Breast epithelium (tissue), 3 donors: Measurements from ENCODE around the gene RASL10B.

Experiments
- POLR2A ChIP-seq: fragments of 450-650 bp; IDR thresholded peaks from one replicate; pipeline ENCODE4 v1.6.1; 2016; ENCODE audit warnings: antibody characterized with exemption, mild to moderate bottlenecking, moderate library complexity
- POLR2AphosphoS5 ChIP-seq, 3 donors: sonication (generic); formaldehyde crosslinking; IDR thresholded peaks; one replicate each; pipeline ENCODE4 v1.6.1; 2017; ENCODE audit warnings: antibody characterized with exemption in 3 of 3
- TF ChIP-seq, protein P1 (sequence below), 3 donors: fragments of 450-650 bp; IDR thresholded peaks; one replicate each; pipeline ENCODE4 v1.5.1; 2016 to 2017; ENCODE audit warnings: antibody characterized with exemption in 3 of 3, mild to moderate bottlenecking in 3 of 3, moderate library complexity in 3 of 3

DNA sequence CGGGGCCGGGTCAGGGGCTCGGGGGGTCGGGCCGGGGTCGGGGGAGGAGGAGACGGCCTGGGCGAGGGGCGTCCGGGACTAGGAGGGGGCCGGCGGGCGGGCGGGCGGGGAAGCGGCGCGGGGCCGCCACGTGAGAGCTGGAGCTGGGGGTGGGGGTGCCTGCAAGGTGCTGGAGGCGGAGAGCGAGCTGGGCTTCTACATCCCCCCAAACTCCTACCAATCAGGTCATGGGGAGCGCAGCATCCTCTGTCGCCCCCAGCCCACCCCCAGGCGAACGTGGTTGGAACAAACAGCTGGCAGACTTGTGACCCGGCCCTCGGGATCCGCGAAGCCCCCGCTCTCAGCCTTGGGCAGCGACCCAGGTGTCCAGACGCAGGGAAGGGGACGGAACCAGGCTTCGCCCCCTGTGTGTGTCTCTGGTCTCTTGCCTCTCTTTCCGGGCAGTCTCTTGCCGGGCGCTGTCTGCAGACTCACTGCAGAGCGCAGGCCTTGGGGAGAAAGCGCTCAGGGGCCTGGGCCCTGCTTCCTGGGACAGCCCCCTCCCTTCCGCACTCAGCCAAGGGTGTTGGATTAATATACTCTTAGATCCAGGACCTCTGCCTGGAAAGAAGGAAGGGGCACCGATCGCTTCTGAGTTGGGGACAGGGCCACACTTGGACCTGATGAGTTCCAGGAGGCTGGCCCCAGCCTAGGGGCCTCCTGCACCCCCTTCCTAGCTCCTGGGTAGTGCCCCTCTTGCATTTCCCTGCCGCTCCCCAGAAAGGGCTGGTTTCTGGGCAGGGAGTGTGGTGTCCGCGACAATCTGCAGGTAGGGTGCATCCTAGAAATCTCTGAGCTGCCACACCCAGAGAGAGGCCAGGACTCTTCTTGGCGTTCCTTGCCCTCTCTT, 722 bp downstream of the RASL10B start:
- TF ChIP-seq, protein P1, sequence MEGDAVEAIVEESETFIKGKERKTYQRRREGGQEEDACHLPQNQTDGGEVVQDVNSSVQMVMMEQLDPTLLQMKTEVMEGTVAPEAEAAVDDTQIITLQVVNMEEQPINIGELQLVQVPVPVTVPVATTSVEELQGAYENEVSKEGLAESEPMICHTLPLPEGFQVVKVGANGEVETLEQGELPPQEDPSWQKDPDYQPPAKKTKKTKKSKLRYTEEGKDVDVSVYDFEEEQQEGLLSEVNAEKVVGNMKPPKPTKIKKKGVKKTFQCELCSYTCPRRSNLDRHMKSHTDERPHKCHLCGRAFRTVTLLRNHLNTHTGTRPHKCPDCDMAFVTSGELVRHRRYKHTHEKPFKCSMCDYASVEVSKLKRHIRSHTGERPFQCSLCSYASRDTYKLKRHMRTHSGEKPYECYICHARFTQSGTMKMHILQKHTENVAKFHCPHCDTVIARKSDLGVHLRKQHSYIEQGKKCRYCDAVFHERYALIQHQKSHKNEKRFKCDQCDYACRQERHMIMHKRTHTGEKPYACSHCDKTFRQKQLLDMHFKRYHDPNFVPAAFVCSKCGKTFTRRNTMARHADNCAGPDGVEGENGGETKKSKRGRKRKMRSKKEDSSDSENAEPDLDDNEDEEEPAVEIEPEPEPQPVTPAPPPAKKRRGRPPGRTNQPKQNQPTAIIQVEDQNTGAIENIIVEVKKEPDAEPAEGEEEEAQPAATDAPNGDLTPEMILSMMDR (IDR thresholded peaks at IDR 0.05): no peak
- no peak for TF ChIP-seq POLR2A
- TF ChIP-seq POLR2AphosphoS5 (IDR thresholded peaks at IDR 0.05): no peak
